SK-N-SH (cell line): ENCODE measurements around the gene GALNT18.

Experiments
- CTCF ChIP-seq: fragments of 200-600 bp; sonication (generic); IDR thresholded peaks from 2 replicates; pipeline ENCODE4 v1.6.1; 2017; ENCODE audit warnings: antibody characterized with exemption, mild to moderate bottlenecking, moderate library complexity
- GABPA ChIP-seq: IDR thresholded peaks from 2 replicates; pipeline ENCODE4 v1.4.0; 2012; ENCODE audit warnings: low read depth, mild to moderate bottlenecking

- no peak for TF ChIP-seq GABPA
- TF ChIP-seq CTCF, result no peak
These were observed 204.9 kb downstream of the GALNT18 start for GRCh38 chr11:11416917-11417316.
